Activated naive CD4-positive, alpha-beta T cell treated with anti-CD3 and anti-CD28 coated beads, Interleukin-2, amount 10 ng/mL, durations not matched to agents 7 days and 5 days (primary cell): Measurements from ENCODE around the gene PIN1.
A peak's percentile ranks its signal among the peaks of the same experiment; 100 is the strongest.
"Not testable (repeated sequence)": the region's sequence is repeated elsewhere in the genome, so short reads cannot be mapped to it uniquely, and the experiment has no call there.

Source experiments
- CTCF ChIA-PET: fragments of 350-600 bp; sonication (Branson Sonifier 250); formaldehyde crosslinking; loops from one replicate; lab custom pipeline; 2021; ENCODE audit warnings: antibody characterized with exemption; lab: Charles Lee
- DNase-seq: peaks from one replicate; pipeline ENCODE4 v3.0.0-alpha.2; 2020
- H3K27ac Mint-ChIP-seq: one replicate; pipeline ENCODE4 v1.8.0; 2021; ENCODE audit warnings: mild to moderate bottlenecking, moderate library complexity, mixed read lengths
- H3K27me3 Mint-ChIP-seq: one replicate; pipeline ENCODE4 v1.8.0; 2021; ENCODE audit warnings: mild to moderate bottlenecking, mixed read lengths
- H3K36me3 Mint-ChIP-seq: one replicate; pipeline ENCODE4 v1.8.0; 2021; ENCODE audit warnings: mixed read lengths
- H3K4me1 Mint-ChIP-seq: one replicate; pipeline ENCODE4 v1.8.0; 2021; ENCODE audit warnings: mixed read lengths
- H3K4me3 Mint-ChIP-seq: one replicate; pipeline ENCODE4 v1.8.0; 2021; ENCODE audit warnings: mild to moderate bottlenecking, moderate library complexity, mixed read lengths
- H3K9me3 Mint-ChIP-seq: one replicate; pipeline ENCODE4 v1.8.0; 2021; ENCODE audit warnings: mixed read lengths

PIN1 gene

GRCh38 chr19:9834307-9834725, 802 bp upstream of the PIN1 start:
- CTCF ChIA-PET = interaction anchor here (0.6 to 1.2 kb wide), 2 partner anchors 23 to 208 kb away, joined by 3 read pairs; no protein-coding TSS in a partner anchor
- no peak for DNase-seq
- H3K27me3 Mint-ChIP-seq = no peaks in the 10 kb centered on the region

DNA sequence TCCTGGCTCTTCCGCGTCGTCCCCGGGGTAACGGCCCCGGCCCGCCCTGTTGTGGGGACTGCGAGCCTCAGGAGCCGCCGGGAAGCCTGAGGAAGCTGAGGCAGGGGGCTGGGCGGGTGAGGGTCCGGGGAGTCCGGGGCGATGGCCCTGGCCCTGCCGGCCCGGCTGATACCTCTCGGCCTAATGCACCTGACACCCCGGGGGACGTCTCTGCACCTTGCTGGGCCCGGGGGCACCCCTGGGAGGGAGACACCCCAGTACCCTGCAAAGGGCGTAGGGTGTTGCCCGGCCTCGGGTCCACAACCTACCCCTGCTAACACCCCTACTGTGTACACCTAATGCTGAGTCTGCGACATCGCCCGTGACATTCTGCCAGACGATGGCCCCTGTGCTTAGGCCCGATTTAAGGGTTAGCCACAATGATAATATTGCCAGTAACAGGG, 410 bp downstream of the PIN1 start:
- Mint-ChIP-seq H3K27me3 (no peaks in the 10 kb centered on the region), H3K27ac (peak overlapping the region; percentile 76), H3K36me3 (peaks cover 26% of the 10 kb centered on the region), H3K9me3 (no peaks in the 10 kb centered on the region), H3K4me3 (peak overlapping the region; percentile 92), H3K4me1 (peaks cover 29% of the 10 kb centered on the region)
- CTCF ChIA-PET = interaction anchor here (0.6 to 1.2 kb wide), 2 partner anchors 22 to 85 kb away, joined by 3 read pairs; no protein-coding TSS in a partner anchor
- DNase-seq = no peak

More at GRCh38 chr19:9834307-9834725, 802 bp upstream of the PIN1 start:
- Mint-ChIP-seq H3K4me3 (peak overlapping the region; percentile 92), H3K4me1 (peaks cover 39% of the 10 kb centered on the region), H3K36me3 (peaks cover 25% of the 10 kb centered on the region), H3K27ac (peak overlapping the region; percentile 90), H3K9me3 (no peaks in the 10 kb centered on the region)

DNA sequence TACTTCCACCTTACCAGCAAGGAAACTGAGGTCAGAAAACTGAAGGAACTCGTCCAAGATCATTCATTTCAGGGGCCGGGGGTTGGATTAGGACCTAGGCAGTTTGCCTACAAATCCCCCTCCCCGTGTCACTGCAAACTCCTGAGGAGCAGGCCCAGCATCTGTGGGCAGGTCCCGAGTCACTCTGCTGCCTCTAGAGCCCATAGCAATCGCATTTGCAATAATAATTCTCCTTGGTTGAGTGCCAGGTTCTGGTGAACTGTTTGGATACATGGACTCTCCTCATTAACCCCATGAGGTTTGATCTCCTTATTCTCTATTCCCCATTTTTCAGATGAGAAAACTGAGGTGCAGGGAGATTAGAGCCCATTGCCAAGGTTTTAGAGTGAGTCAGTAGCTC, 903 bp downstream of the PIN1 start:
- peak overlapping the region; percentile 92 for H3K4me3 Mint-ChIP-seq
- no peaks in the 10 kb centered on the region for H3K9me3 Mint-ChIP-seq
- peaks cover 29% of the 10 kb centered on the region for H3K4me1 Mint-ChIP-seq
- peaks cover 28% of the 10 kb centered on the region for H3K36me3 Mint-ChIP-seq
- CTCF ChIA-PET = no interaction called here
- no peak for DNase-seq
- H3K27ac Mint-ChIP-seq = peak overlapping the region; percentile 76
- H3K27me3 Mint-ChIP-seq = no peaks in the 10 kb centered on the region

- no peak for DNase-seq
- no peak overlapping the region for H3K27ac Mint-ChIP-seq
- H3K4me3 Mint-ChIP-seq = no peak overlapping the region
- H3K4me1 Mint-ChIP-seq = peaks cover 29% of the 10 kb centered on the region
- peaks cover 44% of the 10 kb centered on the region for H3K36me3 Mint-ChIP-seq
- CTCF ChIA-PET = no interaction called here
- no peaks in the 10 kb centered on the region for H3K27me3 Mint-ChIP-seq
- no peaks in the 10 kb centered on the region for H3K9me3 Mint-ChIP-seq
These were observed 3.2 kb downstream of the PIN1 start for GRCh38 chr19:9838324-9838723.

- no peaks in the 10 kb centered on the region for H3K9me3 Mint-ChIP-seq
- CTCF ChIA-PET = no interaction called here
- no peak overlapping the region for H3K27ac Mint-ChIP-seq
- peaks cover 24% of the 10 kb centered on the region for H3K4me1 Mint-ChIP-seq
- H3K36me3 Mint-ChIP-seq = peaks cover 54% of the 10 kb centered on the region
- no peaks in the 10 kb centered on the region for H3K27me3 Mint-ChIP-seq
- no peak for DNase-seq
- no peak overlapping the region for H3K4me3 Mint-ChIP-seq
These were observed 4.3 kb downstream of the PIN1 start for GRCh38 chr19:9839415-9839814.

- peaks cover 67% of the 10 kb centered on the region for H3K36me3 Mint-ChIP-seq
- H3K4me1 Mint-ChIP-seq = peaks cover 14% of the 10 kb centered on the region
- no peak for DNase-seq
- CTCF ChIA-PET = no interaction called here
- H3K4me3 Mint-ChIP-seq = no peak overlapping the region
- H3K27ac Mint-ChIP-seq = no peak overlapping the region
- H3K27me3 Mint-ChIP-seq = no peaks in the 10 kb centered on the region
- no peaks in the 10 kb centered on the region for H3K9me3 Mint-ChIP-seq
These were observed 7.9 kb downstream of the PIN1 start for GRCh38 chr19:9842834-9843625.

- H3K4me1 Mint-ChIP-seq = peaks cover 15% of the 10 kb centered on the region
- CTCF ChIA-PET = interaction anchor here (0.7 kb wide), 1 partner anchor 9 kb away, joined by 3 read pairs; no protein-coding TSS in a partner anchor
- H3K36me3 Mint-ChIP-seq = peaks cover 63% of the 10 kb centered on the region
These were observed 8.6 kb downstream of the PIN1 start for GRCh38 chr19:9843626-9844273.

DNA sequence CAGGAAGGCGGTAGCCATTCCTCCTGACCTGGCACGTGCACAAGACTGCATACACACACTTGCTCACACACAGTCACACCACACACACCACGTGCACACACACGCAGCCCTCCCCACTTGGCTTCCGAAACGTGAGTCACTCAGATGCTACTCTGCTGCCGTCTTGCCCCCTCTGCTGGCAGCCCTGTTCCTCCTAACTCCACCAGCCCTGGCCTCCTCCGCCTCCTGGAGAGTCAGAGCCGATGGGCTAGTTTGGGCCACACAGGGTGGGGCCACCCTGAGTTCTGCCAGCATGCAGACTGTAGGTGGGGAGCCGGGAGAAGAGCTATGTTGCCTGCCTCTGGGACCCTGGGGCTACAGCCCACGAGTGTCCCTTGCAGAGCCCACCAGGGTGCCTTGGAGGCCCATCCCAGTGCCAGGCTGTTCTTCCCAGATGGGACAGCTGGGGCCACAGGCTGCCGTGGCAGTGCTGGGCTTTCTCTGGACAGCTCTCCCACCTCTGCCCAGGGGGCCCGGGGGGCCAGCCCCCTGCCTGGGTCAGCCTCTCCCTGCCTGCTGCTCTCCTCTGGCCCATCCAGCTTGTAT, 12.1 kb downstream of the PIN1 start:
- peak overlapping the region; percentile 73 for H3K27ac Mint-ChIP-seq
- H3K9me3 Mint-ChIP-seq = no peaks in the 10 kb centered on the region
- peak; percentile 60 for DNase-seq
- no peaks in the 10 kb centered on the region for H3K27me3 Mint-ChIP-seq
- peaks cover 38% of the 10 kb centered on the region for H3K36me3 Mint-ChIP-seq
- H3K4me3 Mint-ChIP-seq = no peak overlapping the region
- CTCF ChIA-PET = interaction anchor here (0.6 to 0.8 kb wide), 2 partner anchors 10 to 261 kb away, joined by 4 read pairs; no protein-coding TSS in a partner anchor
- peaks cover 12% of the 10 kb centered on the region for H3K4me1 Mint-ChIP-seq

More at GRCh38 chr19:9843626-9844273, 8.6 kb downstream of the PIN1 start:
- not testable (repeated sequence) for H3K27me3 Mint-ChIP-seq, H3K9me3 Mint-ChIP-seq, H3K4me3 Mint-ChIP-seq, H3K27ac Mint-ChIP-seq, DNase-seq

GRCh38 chr19:9848060-9848459, 12.9 kb downstream of the PIN1 start:
- Mint-ChIP-seq H3K36me3 (peaks cover 36% of the 10 kb centered on the region), H3K4me3 (no peak overlapping the region), H3K9me3 (no peaks in the 10 kb centered on the region), H3K4me1 (peaks cover 12% of the 10 kb centered on the region), H3K27ac (no peak overlapping the region), H3K27me3 (no peaks in the 10 kb centered on the region)
- CTCF ChIA-PET = no interaction called here
- peak; percentile 63 for DNase-seq

- Mint-ChIP-seq H3K4me3 (no peak overlapping the region), H3K9me3 (no peaks in the 10 kb centered on the region), H3K4me1 (peaks cover 13% of the 10 kb centered on the region)
These were observed 13.6 kb downstream of the PIN1 start for GRCh38 chr19:9848762-9849161.

GRCh38 chr19:9849791-9850190, 14.7 kb downstream of the PIN1 start:
- Mint-ChIP-seq H3K27me3 (no peaks in the 10 kb centered on the region), H3K9me3 (no peaks in the 10 kb centered on the region), H3K36me3 (peaks cover 30% of the 10 kb centered on the region), H3K4me1 (peaks cover 15% of the 10 kb centered on the region), H3K27ac (no peak overlapping the region), H3K4me3 (no peak overlapping the region)
- CTCF ChIA-PET = no interaction called here
- no peak for DNase-seq

More at GRCh38 chr19:9848762-9849161, 13.6 kb downstream of the PIN1 start:
- peaks cover 30% of the 10 kb centered on the region for H3K36me3 Mint-ChIP-seq
- no peaks in the 10 kb centered on the region for H3K27me3 Mint-ChIP-seq
- no peak overlapping the region for H3K27ac Mint-ChIP-seq
- CTCF ChIA-PET = no interaction called here
- no peak for DNase-seq

- no peaks in the 10 kb centered on the region for H3K9me3 Mint-ChIP-seq
- peaks cover 26% of the 10 kb centered on the region for H3K36me3 Mint-ChIP-seq
- no peak overlapping the region for H3K27ac Mint-ChIP-seq
- H3K4me1 Mint-ChIP-seq = peaks cover 15% of the 10 kb centered on the region
- no peak for DNase-seq
- H3K27me3 Mint-ChIP-seq = no peaks in the 10 kb centered on the region
- H3K4me3 Mint-ChIP-seq = no peak overlapping the region
- CTCF ChIA-PET = no interaction called here
These were observed 15.3 kb downstream of the PIN1 start for GRCh38 chr19:9850235-9850959.

DNA sequence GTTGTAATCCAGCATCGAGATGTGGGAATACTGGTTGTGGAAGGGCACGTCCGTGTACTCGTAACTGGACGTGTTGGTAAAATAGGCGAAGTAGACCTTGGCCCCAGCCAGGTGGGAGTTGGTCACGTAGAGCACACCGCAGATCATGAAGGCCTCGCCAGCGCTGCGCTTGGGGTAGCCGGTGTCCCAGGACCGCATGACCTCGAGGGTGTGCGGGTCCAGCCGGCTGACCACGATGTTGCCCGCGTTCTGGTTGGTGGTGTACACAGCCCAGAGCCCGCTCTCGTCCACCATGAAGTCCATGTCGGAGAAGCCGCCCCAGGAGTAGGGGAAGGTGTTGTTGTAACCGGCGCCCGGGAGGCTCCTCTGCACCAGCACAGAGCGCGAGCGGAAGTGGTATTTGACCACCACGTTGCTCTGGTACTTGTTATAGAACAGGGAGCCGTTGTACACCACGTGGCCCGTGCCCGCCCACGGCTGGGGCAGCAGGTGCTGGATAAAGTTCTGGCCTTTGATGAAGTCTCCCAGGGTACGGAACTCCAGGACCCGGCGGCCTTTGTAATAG, 19.2 kb downstream of the PIN1 start:
- Mint-ChIP-seq H3K27ac (no peak overlapping the region), H3K36me3 (peaks cover 31% of the 10 kb centered on the region), H3K4me1 (peaks cover 36% of the 10 kb centered on the region), H3K27me3 (no peaks in the 10 kb centered on the region), H3K4me3 (no peak overlapping the region), H3K9me3 (no peaks in the 10 kb centered on the region)
- CTCF ChIA-PET = no interaction called here
- no peak for DNase-seq
